ENCODE results near the gene ERVK3-1. TPM values are rescaled to one million over a fixed set of nuclear protein-coding genes. Genes with fewer than 3 reads are reported as not detected.

ERVK3-1 gene
- total RNA-seq, 1 donor from 2014 or later = 38.6 TPM

DNA sequence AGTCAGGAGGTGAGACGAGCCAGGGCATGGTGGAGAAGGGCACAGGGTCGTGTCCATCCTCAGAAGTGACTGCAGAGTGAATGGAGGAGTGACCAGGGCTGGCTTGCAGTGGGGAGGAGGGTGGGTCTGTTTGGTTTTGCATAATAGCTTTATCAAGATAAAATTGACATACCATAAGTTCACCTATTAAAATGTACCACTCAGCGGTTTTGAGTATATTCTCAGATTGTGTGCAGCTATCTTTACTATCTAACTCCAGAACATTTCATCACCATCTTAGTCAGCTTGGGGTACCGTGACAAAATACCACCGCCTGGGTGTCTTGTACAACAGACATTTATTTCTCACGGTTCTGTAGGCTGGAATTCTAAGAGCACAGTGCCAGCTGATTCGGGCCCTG lies 13.2 kb upstream of the ERVK3-1 start:
- H3K4me1 Mint-ChIP-seq = no peaks in the 10 kb centered on the region
- no peak for DNase-seq (ENCODE audit: low spot score in 2 of 2, unreplicated experiment in 2 of 2)
- peaks cover 31% of the 10 kb centered on the region for H3K9me3 Mint-ChIP-seq
- no peak for TF ChIP-seq CTCF (IDR thresholded peaks at IDR 0.05; ENCODE audit: unreplicated experiment)
- no peaks in the 10 kb centered on the region for H3K27me3 Mint-ChIP-seq (ENCODE audit: low read depth)
- H3K4me3 Mint-ChIP-seq = no peak overlapping the region
- peaks cover 73% of the 10 kb centered on the region for H3K36me3 Mint-ChIP-seq
- H3K27ac Mint-ChIP-seq = no peak overlapping the region

GRCh38 chr19:58294743-58295374 lies 10.3 kb upstream of the ERVK3-1 start:
- no peak overlapping the region for H3K27ac Mint-ChIP-seq
- TF ChIP-seq CTCF (IDR thresholded peaks at IDR 0.05; ENCODE audit: unreplicated experiment) = no peak

GRCh38 chr19:58296104-58296503 lies 9.1 kb upstream of the ERVK3-1 start:
- Mint-ChIP-seq H3K27me3 (ENCODE audit: low read depth) (no peaks in the 10 kb centered on the region), H3K4me3 (no peak overlapping the region), H3K27ac (no peak overlapping the region), H3K4me1 (no peaks in the 10 kb centered on the region), H3K36me3 (peaks cover 67% of the 10 kb centered on the region), H3K9me3 (peaks cover 30% of the 10 kb centered on the region)
- no peak for DNase-seq (ENCODE audit: low spot score in 2 of 2, unreplicated experiment in 2 of 2)
- no peak for TF ChIP-seq CTCF (IDR thresholded peaks at IDR 0.05; ENCODE audit: unreplicated experiment)

More at GRCh38 chr19:58294743-58295374, 10.3 kb upstream of the ERVK3-1 start:
- DNase-seq (ENCODE audit: low spot score in 2 of 2, unreplicated experiment in 2 of 2) = no peak
- Mint-ChIP-seq H3K4me3 (no peak overlapping the region), H3K36me3 (peaks cover 63% of the 10 kb centered on the region), H3K4me1 (no peaks in the 10 kb centered on the region), H3K27me3 (ENCODE audit: low read depth) (no peaks in the 10 kb centered on the region), H3K9me3 (peaks cover 31% of the 10 kb centered on the region)

- DNase-seq (ENCODE audit: low spot score in 2 of 2, unreplicated experiment in 2 of 2) = no peak
- peaks cover 14% of the 10 kb centered on the region for H3K4me1 Mint-ChIP-seq
- no peak for TF ChIP-seq CTCF (IDR thresholded peaks at IDR 0.05; ENCODE audit: unreplicated experiment)
- no peak overlapping the region for H3K4me3 Mint-ChIP-seq
- no peaks in the 10 kb centered on the region for H3K27me3 Mint-ChIP-seq (ENCODE audit: low read depth)
- no peaks in the 10 kb centered on the region for H3K9me3 Mint-ChIP-seq
- no peak overlapping the region for H3K27ac Mint-ChIP-seq
- H3K36me3 Mint-ChIP-seq = peaks cover 24% of the 10 kb centered on the region
These were observed 4.6 kb upstream of the ERVK3-1 start for GRCh38 chr19:58300620-58301019.

- Mint-ChIP-seq H3K4me1 (peaks cover 21% of the 10 kb centered on the region), H3K36me3 (peaks cover 36% of the 10 kb centered on the region), H3K27me3 (ENCODE audit: low read depth) (no peaks in the 10 kb centered on the region), H3K27ac (peak overlapping the region; percentile 98), H3K4me3 (peak overlapping the region; percentile 99), H3K9me3 (no peaks in the 10 kb centered on the region)
- TF ChIP-seq CTCF (IDR thresholded peaks at IDR 0.05; ENCODE audit: unreplicated experiment) = no peak
- no peak for DNase-seq (ENCODE audit: low spot score in 2 of 2, unreplicated experiment in 2 of 2)
These were observed 922 bp upstream of the ERVK3-1 start for GRCh38 chr19:58304255-58304654.

DNA sequence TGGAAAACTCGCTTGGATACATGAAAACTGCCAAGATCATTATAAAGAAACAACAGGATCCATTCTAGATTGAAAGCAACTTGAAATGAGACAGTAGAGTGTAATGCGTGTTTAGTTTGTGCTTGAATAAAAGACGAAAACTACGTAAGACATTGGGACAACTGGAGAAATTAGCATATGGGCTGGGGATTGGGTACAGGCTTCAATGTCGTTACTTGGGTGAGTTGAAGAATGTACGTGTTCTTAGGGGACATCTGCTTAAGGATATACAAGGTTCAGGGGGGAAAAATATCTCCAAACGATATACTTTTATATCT lies 471 bp upstream of the ERVK3-1 start:
- no peaks in the 10 kb centered on the region for H3K9me3 Mint-ChIP-seq
- peaks cover 38% of the 10 kb centered on the region for H3K36me3 Mint-ChIP-seq

More for the DNA sequence above, 471 bp upstream of the ERVK3-1 start:
- no peak for DNase-seq (ENCODE audit: low spot score in 2 of 2, unreplicated experiment in 2 of 2)
- H3K4me3 Mint-ChIP-seq = peak overlapping the region; percentile 99
- TF ChIP-seq CTCF (IDR thresholded peaks at IDR 0.05; ENCODE audit: unreplicated experiment) = no peak
- no peaks in the 10 kb centered on the region for H3K27me3 Mint-ChIP-seq (ENCODE audit: low read depth)
- H3K4me1 Mint-ChIP-seq = peaks cover 21% of the 10 kb centered on the region
- peak overlapping the region; percentile 98 for H3K27ac Mint-ChIP-seq
